Umbilical cord (tissue), 2 donors: ENCODE measurements around the gene SHROOM2. TPM values are rescaled to one million over a fixed set of nuclear protein-coding genes. Genes with fewer than 3 reads are reported as not detected.
A peak's percentile ranks its signal among the peaks of the same experiment; 100 is the strongest.
"Not testable (repeated sequence)": the region's sequence is repeated elsewhere in the genome, so short reads cannot be mapped to it uniquely, and the experiment has no call there.

Experiments used
- DNase-seq: peaks from one replicate; pipeline ENCODE4 v3.0.0-alpha.2; 2015; ENCODE audit warnings: low spot score
- total RNA-seq: library from RNA; depleted of rRNA; stranded (reverse); fragments of >200 nt; gene quantifications from one replicate; pipeline ENCODE4 v1.2.3, GENCODE V29; 2014; ENCODE audit warnings: low replicate concordance; ENCODE audit not compliant: insufficient read depth

SHROOM2 gene
- total RNA-seq, 1 donor from 2014 or later, result 9.4 TPM

GRCh38 chrX:9785254-9785943 is 830 bp upstream of the SHROOM2 start:
- no peak for DNase-seq

GRCh38 chrX:9786798-9787635 is 788 bp downstream of the SHROOM2 start:
- no peak for DNase-seq

- DNase-seq, result no peak
Measured at GRCh38 chrX:9788911-9789310, 2.7 kb downstream of the SHROOM2 start.

- DNase-seq, result no peak
Measured at GRCh38 chrX:9789555-9789954, 3.3 kb downstream of the SHROOM2 start.

- DNase-seq, result peak; percentile 33
Measured at GRCh38 chrX:9790866-9791265, 4.6 kb downstream of the SHROOM2 start.

- no peak for DNase-seq
Measured at GRCh38 chrX:9794495-9794894, 8.3 kb downstream of the SHROOM2 start.

GRCh38 chrX:9797384-9798360 is 11.4 kb downstream of the SHROOM2 start:
- no peak for DNase-seq

GRCh38 chrX:9802737-9803136 is 16.5 kb downstream of the SHROOM2 start:
- no peak for DNase-seq

- DNase-seq, result no peak
Measured at GRCh38 chrX:9804444-9804843, 18.2 kb downstream of the SHROOM2 start.

GRCh38 chrX:9805956-9806355 is 19.7 kb downstream of the SHROOM2 start:
- DNase-seq, result no peak

GRCh38 chrX:9807355-9808182 is 21.3 kb downstream of the SHROOM2 start:
- DNase-seq, result no peak

GRCh38 chrX:9809876-9810275 is 23.6 kb downstream of the SHROOM2 start:
- not testable (repeated sequence) for DNase-seq

GRCh38 chrX:9811086-9811485 is 24.9 kb downstream of the SHROOM2 start:
- not testable (repeated sequence) for DNase-seq

GRCh38 chrX:9816084-9816700 is 30.0 kb downstream of the SHROOM2 start:
- DNase-seq, result no peak

GRCh38 chrX:9821572-9821971 is 35.3 kb downstream of the SHROOM2 start:
- no peak for DNase-seq

- no peak for DNase-seq
Measured at GRCh38 chrX:9824554-9824953, 38.3 kb downstream of the SHROOM2 start.

- no peak for DNase-seq
Measured at GRCh38 chrX:9825129-9825790, 39.0 kb downstream of the SHROOM2 start.

GRCh38 chrX:9825966-9826365 is 39.7 kb downstream of the SHROOM2 start:
- DNase-seq, result no peak

- no peak for DNase-seq
Measured at GRCh38 chrX:9829308-9830267, 43.4 kb downstream of the SHROOM2 start.
